Stimulated activated naive CD4-positive, alpha-beta T cell (primary cell): ENCODE measurements around the gene GNAI1.

ENCODE experiments used
- DNase-seq, 6 experiments: peaks; one replicate each; lab custom pipeline; 2025; lab: John Stamatoyannopoulos, UW

GNAI1 gene

GRCh38 chr7:80159802-80160201, 25.2 kb downstream of the GNAI1 start:
- DNase-seq, result no peak

GRCh38 chr7:80161466-80161865, 26.8 kb downstream of the GNAI1 start:
- DNase-seq, result no peak

GRCh38 chr7:80165177-80165576, 30.5 kb downstream of the GNAI1 start:
- DNase-seq, result no peak

GRCh38 chr7:80170445-80170844, 35.8 kb downstream of the GNAI1 start:
- no peak for DNase-seq

GRCh38 chr7:80172387-80172786, 37.8 kb downstream of the GNAI1 start:
- peak in 2 of 6 experiments; percentile 26 to 41 for DNase-seq

GRCh38 chr7:80175744-80176143, 41.1 kb downstream of the GNAI1 start:
- DNase-seq, result no peak

- no peak for DNase-seq
Measured at GRCh38 chr7:80181411-80181810, 46.8 kb downstream of the GNAI1 start.

- DNase-seq, result no peak
Measured at GRCh38 chr7:80182630-80183276, 48.1 kb downstream of the GNAI1 start.

GRCh38 chr7:80183351-80183750, 48.7 kb downstream of the GNAI1 start:
- no peak for DNase-seq

GRCh38 chr7:80183900-80184685, 49.5 kb downstream of the GNAI1 start:
- no peak for DNase-seq

- DNase-seq, result no peak
Measured at GRCh38 chr7:80184693-80185092, 50.1 kb downstream of the GNAI1 start.

GRCh38 chr7:80185571-80185970, 50.9 kb downstream of the GNAI1 start:
- no peak for DNase-seq

- no peak for DNase-seq
Measured at GRCh38 chr7:80186721-80187120, 52.1 kb downstream of the GNAI1 start.

- no peak for DNase-seq
Measured at GRCh38 chr7:80187279-80187678, 52.6 kb downstream of the GNAI1 start.

GRCh38 chr7:80187727-80188126, 53.1 kb downstream of the GNAI1 start:
- DNase-seq, result no peak

GRCh38 chr7:80189638-80190037, 55.0 kb downstream of the GNAI1 start:
- DNase-seq, result no peak

GRCh38 chr7:80197627-80198026, 63.0 kb downstream of the GNAI1 start:
- DNase-seq, result no peak

GRCh38 chr7:80199051-80199450, 64.4 kb downstream of the GNAI1 start:
- DNase-seq, result no peak

GRCh38 chr7:80204454-80204853, 69.8 kb downstream of the GNAI1 start:
- DNase-seq, result no peak

GRCh38 chr7:80204919-80205318, 70.3 kb downstream of the GNAI1 start:
- no peak for DNase-seq

GRCh38 chr7:80206763-80207162, 72.1 kb downstream of the GNAI1 start:
- DNase-seq, result no peak

GRCh38 chr7:80207501-80207900, 72.9 kb downstream of the GNAI1 start:
- DNase-seq, result no peak

GRCh38 chr7:80208700-80209099, 74.1 kb downstream of the GNAI1 start:
- DNase-seq, result no peak

GRCh38 chr7:80210400-80210799, 75.8 kb downstream of the GNAI1 start:
- DNase-seq, result no peak
